GM18907 (cell line): ENCODE data around the gene SLC7A1.
"Not testable (repeated sequence)": the region's sequence is repeated elsewhere in the genome, so short reads cannot be mapped to it uniquely, and the experiment has no call there.

Experiments used
- ATAC-seq: cut with Tn5 transposase; IDR thresholded peaks from one replicate; pipeline ENCODE4 v1.9.1; 2021; ENCODE audit warnings: mild to moderate bottlenecking, moderate library complexity; ENCODE audit not compliant: unreplicated experiment

The SLC7A1 gene

GRCh38 chr13:29595380-29596063 lies at the start of gene SLC7A1:
Gene SLC7A1 (minus strand): TSS chr13:29595688. CDS start chr13:29536188, 59,500 bp downstream.
- peak; percentile 88 for ATAC-seq

- no peak for ATAC-seq
Measured at GRCh38 chr13:29640665-29641064, 45.2 kb upstream of the SLC7A1 start.

DNA sequence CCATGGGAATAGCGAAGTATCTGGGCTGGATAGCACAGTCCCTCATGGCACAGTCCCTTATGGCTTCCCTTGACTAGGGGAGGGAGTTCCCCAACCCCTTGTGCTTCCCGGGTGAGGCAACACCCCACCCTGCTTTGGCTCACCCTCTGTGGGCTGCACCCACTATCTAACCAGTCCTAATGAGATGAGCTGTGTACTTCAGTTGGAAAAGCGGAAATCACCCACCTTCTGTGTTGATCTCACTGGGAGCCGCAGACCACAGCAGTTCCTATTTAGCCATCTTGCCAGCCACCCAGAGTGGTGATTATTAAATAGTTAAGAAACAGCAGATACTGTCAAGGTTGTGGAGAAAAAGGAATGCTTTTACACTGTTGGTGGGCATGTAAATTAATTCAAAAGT lies 41.3 kb upstream of the SLC7A1 start:
- ATAC-seq: not testable (repeated sequence)

- no peak for ATAC-seq
Measured at GRCh38 chr13:29624997-29625396, 29.5 kb upstream of the SLC7A1 start.

- ATAC-seq: no peak
Measured at GRCh38 chr13:29621841-29622240, 26.4 kb upstream of the SLC7A1 start.

- no peak for ATAC-seq
Measured at GRCh38 chr13:29621051-29621800, 25.7 kb upstream of the SLC7A1 start.

GRCh38 chr13:29619995-29620394 lies 24.5 kb upstream of the SLC7A1 start:
- no peak for ATAC-seq

GRCh38 chr13:29613101-29613500 lies 17.6 kb upstream of the SLC7A1 start:
- no peak for ATAC-seq

DNA sequence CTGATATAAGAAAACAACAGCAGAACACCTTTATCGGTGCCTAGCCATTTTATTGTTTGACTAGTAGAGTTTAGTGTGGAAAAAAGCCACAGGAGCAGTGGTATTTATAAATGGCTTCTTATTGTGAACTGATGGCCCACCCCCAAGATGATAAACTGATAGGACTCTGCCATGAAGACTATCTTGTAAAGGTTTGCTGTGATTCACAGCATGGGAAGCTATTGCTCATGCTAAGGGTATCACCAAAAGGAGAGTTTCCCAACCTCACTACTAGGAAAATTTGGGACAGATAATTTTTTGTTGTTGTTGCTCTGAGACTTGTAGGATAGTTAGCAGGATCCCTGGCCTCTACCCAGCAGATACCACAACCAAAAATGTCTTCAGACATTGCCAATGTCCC lies 12.0 kb upstream of the SLC7A1 start:
- no peak for ATAC-seq

GRCh38 chr13:29605860-29606526 lies 10.5 kb upstream of the SLC7A1 start:
- ATAC-seq: no peak

DNA sequence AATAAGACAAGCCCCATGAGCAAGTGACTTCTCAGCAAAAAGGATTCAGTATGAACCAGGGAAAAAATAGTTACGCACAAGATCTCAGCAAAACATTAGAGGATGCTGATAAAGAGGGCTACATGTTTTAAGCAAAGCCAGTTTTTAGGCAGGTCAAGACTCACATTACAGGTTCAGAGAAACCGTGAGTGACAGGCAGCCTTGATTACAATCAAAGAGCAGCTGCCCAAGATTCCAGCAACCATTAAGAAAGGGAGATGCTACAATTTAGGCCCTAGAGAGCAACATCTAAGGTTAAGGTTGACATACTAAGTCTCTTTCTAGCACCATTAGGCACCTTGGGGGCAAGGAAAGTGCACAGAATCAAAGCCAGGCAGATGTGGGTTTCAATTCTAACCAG lies 2.8 kb upstream of the SLC7A1 start:
- ATAC-seq: no peak

DNA sequence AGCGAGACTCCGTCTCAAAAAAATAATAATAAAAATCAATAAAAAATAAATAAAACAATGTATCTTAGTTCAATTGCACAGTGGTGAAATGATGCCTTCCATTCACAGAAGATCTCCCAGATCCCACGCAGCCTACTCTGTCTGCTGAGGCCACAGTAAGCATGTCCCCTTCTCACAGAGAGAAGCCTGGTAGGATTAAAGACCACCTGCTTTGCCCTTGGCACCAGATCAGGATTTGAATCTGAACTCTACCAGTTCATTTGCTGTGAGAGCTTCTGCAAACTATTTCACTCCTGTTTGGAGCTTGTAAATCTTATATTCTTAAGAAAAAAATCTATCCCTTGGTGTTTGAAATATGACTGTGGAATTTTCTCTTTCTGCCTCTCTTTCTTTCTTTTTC lies 2.2 kb upstream of the SLC7A1 start:
- no peak for ATAC-seq

DNA sequence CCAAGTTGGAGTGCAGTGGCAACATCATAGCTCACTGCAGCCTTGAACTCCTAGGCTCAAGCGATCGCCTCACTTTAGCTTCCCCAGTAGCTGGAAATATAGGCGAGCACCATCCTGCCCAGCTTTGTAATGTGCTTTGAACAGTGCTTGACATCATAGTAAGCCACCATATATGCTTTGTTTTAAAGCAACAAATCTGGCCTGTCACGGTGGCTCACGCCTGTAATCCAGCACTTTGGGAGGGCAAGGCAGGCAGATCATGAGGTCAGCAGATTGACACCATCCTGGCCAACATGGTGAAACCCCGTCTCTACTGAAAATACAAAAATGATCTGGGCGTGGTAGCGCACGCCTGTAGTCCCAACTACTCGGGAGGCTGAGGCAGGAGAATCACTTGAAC lies 1.8 kb upstream of the SLC7A1 start:
- ATAC-seq: no peak

GRCh38 chr13:29596064-29596418 lies 553 bp upstream of the SLC7A1 start:
- ATAC-seq: no peak

- ATAC-seq: peak; percentile 53
Measured at GRCh38 chr13:29594710-29595379, 643 bp downstream of the SLC7A1 start.

GRCh38 chr13:29594303-29594709 lies 1.2 kb downstream of the SLC7A1 start:
- peak; percentile 45 for ATAC-seq

DNA sequence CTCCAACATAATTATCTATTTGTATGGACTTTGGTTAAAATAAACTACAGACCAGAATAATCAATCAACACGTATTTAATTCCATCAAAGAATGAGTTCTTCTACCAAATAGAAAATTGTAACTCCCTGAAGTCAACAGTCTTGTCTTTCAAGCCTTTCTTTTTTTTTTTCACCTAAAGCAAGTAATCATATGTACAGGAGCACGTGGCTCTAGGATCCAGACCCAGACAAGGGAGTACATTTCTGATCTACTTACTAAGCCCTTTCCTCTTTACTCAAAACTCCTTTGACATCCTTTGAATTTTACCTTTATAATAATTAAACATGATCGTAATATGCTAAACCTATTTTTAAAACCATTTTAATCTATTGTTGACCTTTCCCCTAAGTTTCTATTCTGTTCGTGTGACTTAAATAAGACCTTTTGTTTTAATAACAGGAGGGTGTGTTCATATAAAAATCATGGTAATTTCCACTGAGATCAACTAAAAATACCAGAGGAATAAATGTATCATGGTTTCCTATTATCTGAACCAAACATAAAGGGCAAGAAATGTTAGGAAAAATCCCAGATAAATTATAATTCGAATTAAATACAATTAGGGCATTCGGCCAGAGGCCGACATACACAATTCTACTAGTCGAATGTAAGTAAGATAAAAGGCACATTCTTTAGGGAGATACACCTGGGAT lies 1.7 kb downstream of the SLC7A1 start:
- no peak for ATAC-seq

GRCh38 chr13:29591310-29591709 lies 4.2 kb downstream of the SLC7A1 start:
- no peak for ATAC-seq

DNA sequence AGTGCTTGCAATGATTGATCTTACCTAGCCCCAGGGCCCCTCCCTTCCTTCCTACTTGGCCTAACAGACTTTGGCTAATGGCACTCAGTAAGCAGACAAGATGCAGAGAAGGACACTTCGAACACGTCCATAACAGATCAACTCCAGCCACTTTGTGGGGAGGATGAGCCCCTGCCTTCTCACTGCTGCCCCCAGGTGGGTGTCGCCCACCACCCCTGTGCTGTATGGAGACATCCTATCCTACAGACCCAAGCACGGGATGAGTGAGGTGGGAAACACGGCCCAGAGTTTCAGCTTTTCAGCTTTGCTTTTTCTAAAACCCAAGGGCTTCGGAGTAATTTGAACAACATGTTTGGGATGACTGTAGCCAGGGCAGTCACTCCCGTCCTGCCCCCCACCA lies 5.5 kb downstream of the SLC7A1 start:
- no peak for ATAC-seq

- ATAC-seq: no peak
Measured at GRCh38 chr13:29589234-29589633, 6.3 kb downstream of the SLC7A1 start.

DNA sequence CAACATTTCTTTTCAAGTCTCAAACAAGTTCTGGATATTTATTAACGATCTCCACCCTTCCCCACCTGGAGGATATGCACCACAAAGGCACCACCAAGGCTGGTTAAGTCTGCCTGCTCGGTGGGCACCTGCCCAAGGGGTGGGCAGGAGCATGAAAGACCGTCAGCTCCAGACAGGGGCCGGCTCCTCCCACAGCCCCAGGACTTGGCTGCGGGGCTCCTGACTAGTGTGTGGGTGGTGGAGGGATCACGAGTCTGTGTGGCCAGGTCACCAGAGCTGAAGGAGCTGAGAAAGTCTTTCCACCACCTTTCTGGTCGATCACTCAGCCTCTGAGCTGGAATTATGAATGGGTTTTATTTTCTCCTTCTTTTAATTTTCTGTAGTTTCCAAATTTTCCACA lies 7.8 kb downstream of the SLC7A1 start:
- no peak for ATAC-seq
